ENCODE results near the gene MAGI2.
"Not testable (repeated sequence)": the region's sequence is repeated elsewhere in the genome, so short reads cannot be mapped to it uniquely, and the experiment has no call there.

Gene MAGI2

GRCh38 chr7:79132844-79133451, 320.5 kb downstream of the MAGI2 start:
- DNase-seq = no peak

GRCh38 chr7:79130715-79131114, 322.8 kb downstream of the MAGI2 start:
- DNase-seq = no peak

GRCh38 chr7:79124331-79124730, 329.1 kb downstream of the MAGI2 start:
- no peak for DNase-seq

GRCh38 chr7:79118143-79118542, 335.3 kb downstream of the MAGI2 start:
- no peak for DNase-seq

GRCh38 chr7:79096361-79096805, 357.1 kb downstream of the MAGI2 start:
- no peak for DNase-seq

GRCh38 chr7:79093421-79093820, 360.0 kb downstream of the MAGI2 start:
- DNase-seq = no peak

GRCh38 chr7:79091661-79092060, 361.8 kb downstream of the MAGI2 start:
- no peak for DNase-seq

- DNase-seq = no peak
Observed at GRCh38 chr7:79091011-79091410, 362.5 kb downstream of the MAGI2 start.

GRCh38 chr7:79090543-79090942, 362.9 kb downstream of the MAGI2 start:
- DNase-seq = no peak

- no peak for DNase-seq
Observed at GRCh38 chr7:79084423-79084822, 369.0 kb downstream of the MAGI2 start.

- DNase-seq = no peak
Observed at GRCh38 chr7:79079919-79080554, 373.4 kb downstream of the MAGI2 start.

GRCh38 chr7:79078273-79078672, 375.2 kb downstream of the MAGI2 start:
- no peak for DNase-seq

- DNase-seq = not testable (repeated sequence)
Observed at GRCh38 chr7:79071187-79071586, 382.3 kb downstream of the MAGI2 start.

GRCh38 chr7:79064187-79064823, 389.2 kb downstream of the MAGI2 start:
- DNase-seq = no peak

- DNase-seq = no peak
Observed at GRCh38 chr7:79063019-79063698, 390.3 kb downstream of the MAGI2 start.

GRCh38 chr7:79060498-79060897, 393.0 kb downstream of the MAGI2 start:
- no peak for DNase-seq

GRCh38 chr7:79055722-79056415, 397.6 kb downstream of the MAGI2 start:
- no peak for DNase-seq

- DNase-seq = no peak
Observed at GRCh38 chr7:79051915-79052314, 401.6 kb downstream of the MAGI2 start.

GRCh38 chr7:79050603-79051002, 402.9 kb downstream of the MAGI2 start:
- no peak for DNase-seq

- DNase-seq = no peak
Observed at GRCh38 chr7:79046061-79046460, 407.4 kb downstream of the MAGI2 start.

- no peak for DNase-seq
Observed at GRCh38 chr7:79037001-79037400, 416.5 kb downstream of the MAGI2 start.

GRCh38 chr7:79036356-79036755, 417.1 kb downstream of the MAGI2 start:
- no peak for DNase-seq

- no peak for DNase-seq
Observed at GRCh38 chr7:79035858-79036257, 417.6 kb downstream of the MAGI2 start.

All from activated CD8-positive, alpha-beta memory T cell treated with anti-CD3 and anti-CD28 coated beads for 24 hours (primary cell).